OCI-LY3 (cell line): ENCODE measurements around the gene CHRDL2.

Experiments
- CTCF ChIP-seq: fragments of 200-600, 300-600 bp; sonication (generic); IDR thresholded peaks from 2 replicates; pipeline ENCODE4 v1.5.1; 2014; ENCODE audit warnings: antibody characterized with exemption, low read length, low read depth
- EZH2phosphoT487 ChIP-seq: fragments of 200-600 bp; shearing (Covaris generic); IDR thresholded peaks from 2 replicates; pipeline ENCODE4 v1.6.1; 2018; ENCODE audit warnings: antibody characterized with exemption, mixed run types, low read depth

- TF ChIP-seq CTCF (no peak), EZH2phosphoT487 (no peak)
Measured at GRCh38 chr11:74650498-74650897, 80.7 kb downstream of the CHRDL2 start.
